SKM-1 treated with dmso at 0.1 percent for 144 hours (cell line): Measurements from ENCODE around the gene SORT1.
"Not testable (repeated sequence)": the region's sequence is repeated elsewhere in the genome, so short reads cannot be mapped to it uniquely, and the experiment has no call there.

Experiments
- DNase-seq: peaks from one replicate; lab custom pipeline; 2025; ENCODE audit not compliant: unreplicated experiment; lab: John Stamatoyannopoulos, UW

The SORT1 gene

DNA sequence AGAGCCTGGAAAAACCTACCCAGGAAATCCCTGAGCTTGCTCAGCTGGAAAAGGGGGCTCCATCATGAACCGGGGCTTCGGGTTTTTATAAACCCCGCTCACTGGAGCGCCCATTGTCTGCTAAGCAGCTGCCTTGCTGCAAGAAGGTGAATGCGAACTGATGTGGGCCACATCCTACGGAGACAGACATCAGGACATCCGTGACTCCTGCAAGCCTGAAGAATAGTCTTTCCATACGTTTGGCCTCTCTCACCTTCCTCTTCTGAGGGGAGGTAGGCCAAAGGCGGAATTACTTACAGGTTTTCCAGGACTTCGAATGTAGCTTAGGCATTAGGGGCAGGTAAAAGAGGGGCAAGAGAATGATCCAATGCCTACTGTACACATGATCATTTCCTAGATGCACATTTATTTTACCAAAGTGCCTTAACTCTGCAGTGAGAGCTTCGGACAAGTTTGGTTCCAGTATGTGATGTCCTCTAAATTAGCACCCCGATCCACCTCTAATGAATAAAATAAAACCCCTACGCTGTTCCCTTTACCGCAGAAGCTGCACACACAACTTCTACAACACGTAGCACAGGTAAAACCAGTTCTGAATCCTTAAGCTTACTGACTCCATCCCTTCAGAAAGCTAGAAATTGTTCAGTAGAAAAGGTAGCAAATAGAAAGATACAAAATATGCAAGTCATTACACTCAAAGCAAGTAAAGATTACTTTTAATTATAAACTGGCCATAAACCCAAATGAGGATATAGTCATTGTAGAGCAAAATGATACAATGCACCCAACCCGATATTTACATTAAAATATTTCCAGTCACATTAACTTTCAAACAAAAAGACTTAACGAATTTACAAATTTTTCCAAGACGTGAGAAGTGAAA is 866 bp upstream of the SORT1 start:
- no peak for DNase-seq

GRCh38 chr1:109396871-109397580 is 692 bp downstream of the SORT1 start:
- no peak for DNase-seq

DNA sequence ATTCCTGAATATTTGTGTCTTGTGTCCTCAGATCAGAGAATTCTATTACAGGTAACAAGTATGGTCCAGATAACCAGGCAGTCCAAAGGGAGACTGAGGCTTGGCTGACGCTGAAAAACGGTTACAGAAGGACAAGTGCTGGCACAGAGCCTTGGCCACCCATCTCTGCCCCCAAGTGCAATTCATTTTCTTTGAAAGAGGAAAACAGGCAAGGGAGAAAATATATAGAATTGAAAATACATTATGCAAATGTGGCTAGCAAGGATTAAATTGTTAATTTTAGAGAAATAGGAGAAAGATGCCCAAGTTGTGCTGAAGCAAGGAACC is 1.2 kb downstream of the SORT1 start:
- no peak for DNase-seq

DNA sequence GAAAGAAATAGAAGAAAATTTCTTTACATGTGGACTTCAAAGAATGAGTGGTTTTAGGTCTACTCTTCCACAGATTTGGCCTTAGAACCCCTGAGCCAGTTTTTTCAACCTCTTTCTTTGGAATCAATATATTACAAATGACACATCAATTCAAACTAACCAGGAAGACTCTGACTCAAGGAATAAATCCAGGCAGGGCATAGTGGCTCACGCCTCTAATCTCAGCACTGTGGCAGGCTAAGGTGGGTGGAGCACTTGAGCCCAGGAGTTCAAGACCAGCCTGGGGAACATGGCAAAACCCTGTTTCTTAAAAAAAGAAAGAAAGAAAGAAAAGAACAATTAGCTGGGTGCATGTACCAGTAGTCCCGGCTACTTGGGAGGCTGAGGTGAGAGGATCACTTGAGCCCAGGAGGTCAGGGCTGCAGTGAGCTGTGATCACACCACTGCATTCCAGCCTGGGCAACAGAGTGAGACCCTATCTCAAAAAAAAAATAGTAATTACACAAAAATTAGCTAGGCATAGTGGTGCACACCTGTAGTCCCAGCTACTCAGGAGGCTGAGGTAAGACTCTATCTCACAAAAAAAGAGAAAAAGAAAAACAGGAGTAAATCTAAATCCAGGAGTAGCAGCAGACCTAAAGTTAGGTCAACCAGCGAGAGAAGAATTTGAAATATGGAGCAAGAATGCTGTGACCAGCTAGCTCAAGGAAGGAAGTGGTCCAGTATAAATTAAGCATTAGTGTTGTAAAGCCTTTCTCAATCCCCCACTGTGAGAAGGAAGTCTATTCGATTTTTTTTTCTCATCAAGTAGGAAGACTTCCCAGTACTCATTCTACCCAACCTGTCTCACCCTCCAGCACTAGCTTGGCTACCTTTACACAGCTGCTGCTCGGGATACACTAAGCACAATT is 1.9 kb downstream of the SORT1 start:
- DNase-seq: peak; percentile 85

DNA sequence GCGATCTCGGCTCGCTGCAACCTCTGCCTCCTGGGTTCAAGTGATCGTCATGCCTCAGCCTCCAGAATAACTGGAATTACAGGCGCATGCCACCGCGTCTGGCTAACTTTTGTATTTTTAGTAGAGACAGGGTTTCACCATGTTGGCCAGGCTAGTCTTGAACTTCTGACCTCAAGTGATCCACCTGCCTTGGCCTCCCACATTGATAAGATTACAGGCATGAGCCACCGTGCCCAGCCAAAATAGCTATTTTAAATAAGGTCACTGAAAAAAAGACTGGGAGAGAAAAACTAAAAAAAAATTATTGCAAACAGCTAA is 2.5 kb downstream of the SORT1 start:
- DNase-seq: not testable (repeated sequence)

DNA sequence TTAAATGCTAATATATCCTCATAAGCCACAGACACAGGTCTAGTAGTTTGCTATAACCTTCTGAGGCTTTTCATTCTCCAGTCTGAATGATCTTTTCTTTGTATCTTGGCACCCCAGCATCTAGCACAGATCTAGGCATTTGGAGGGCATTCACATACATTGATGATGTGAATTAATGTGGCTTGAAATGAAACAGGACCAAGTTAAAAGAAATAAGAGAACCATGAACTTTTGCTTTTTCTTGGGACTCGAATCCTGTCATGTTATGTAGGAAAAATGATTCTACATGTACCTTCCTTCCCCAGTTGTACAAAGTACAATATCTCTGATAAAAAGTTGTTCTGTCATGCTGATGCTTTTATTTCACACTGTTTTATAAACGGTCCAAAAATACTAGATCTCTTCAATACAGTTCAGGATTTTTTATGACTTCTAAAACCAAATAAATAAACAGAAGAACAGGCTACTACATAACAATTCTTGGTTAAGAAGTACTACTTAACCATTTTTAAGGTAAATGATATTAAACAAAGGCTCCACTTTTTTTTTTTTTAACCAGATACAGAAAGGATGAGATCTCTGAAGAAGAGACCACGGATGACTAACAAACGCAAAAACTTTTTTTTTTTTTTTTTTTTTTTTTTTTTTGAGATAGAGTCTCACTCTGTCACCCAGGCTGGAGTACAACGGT is 3.0 kb downstream of the SORT1 start:
- no peak for DNase-seq

- no peak for DNase-seq
Measured at GRCh38 chr1:109393617-109394233, 4.0 kb downstream of the SORT1 start.

DNA sequence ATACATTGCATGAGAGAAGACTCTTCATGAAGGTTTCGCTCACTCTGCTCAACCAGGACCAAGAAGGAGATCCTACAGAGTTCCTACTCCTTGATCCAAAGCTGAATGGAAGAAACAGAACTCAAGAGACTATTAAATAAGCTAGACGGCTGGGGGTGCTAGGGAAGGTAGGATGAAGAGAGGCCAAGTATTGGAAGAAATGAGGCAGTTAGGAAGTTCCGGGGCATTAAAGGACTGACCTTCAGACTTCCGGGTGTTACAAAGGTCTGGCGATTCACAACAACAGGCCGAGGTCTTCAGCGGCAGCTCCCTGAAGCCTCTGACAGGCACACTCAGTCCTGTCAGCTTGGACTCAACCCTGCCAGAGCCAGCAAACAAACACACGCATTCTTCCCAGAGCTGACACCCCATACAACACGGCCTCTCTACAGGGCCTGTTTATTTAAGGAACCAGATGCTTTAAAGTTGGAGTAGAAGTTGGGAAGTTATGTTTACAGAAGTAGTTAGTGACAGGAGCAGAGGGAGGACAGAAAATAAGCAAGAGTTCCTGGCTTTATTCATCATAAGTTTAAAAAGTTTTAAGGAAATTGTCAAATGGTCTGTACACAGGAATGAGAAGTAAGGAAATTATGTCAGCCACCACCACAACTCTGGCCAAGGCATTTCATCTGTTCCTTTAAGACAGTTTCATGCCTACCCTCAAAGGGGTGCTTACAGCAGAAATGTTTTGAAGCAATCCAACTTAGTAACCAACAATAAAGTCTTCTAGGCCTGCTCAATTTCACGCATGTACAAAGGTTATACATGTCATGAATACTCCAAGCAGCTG is 4.7 kb downstream of the SORT1 start:
- no peak for DNase-seq

DNA sequence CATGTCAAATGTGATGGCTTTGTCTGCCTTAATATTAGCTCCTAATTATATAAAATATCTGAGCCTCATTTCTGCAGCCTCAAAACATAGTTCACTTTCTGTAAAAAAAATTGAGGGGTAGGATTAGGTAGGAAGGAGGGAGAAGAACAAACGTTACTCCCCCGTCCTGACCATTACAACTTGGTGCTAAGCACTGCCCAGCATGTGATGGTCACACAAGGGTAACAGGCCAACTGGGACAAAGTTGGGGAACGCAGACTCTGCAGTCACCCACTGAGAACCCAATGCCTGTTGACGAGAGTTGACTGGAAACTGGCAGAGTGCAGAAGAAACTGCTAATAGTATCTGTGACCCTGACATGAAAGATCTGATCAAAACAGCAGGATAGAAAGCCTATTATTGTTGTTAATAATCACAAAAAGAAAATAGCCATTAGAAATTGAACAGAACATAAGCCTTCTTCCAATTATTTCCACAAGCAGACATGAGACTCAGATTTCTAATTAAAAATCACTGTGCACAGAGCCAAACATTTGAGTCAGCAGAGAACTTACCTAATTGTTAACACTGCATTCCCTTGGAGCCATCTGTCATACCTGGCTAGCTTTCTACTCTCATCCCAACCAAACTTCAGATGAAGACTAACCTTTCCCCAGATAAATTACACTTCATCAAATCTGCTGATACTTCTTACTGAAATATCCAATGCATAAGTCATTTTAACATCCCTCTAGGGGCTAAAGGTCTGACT is 5.5 kb downstream of the SORT1 start:
- DNase-seq: no peak

DNA sequence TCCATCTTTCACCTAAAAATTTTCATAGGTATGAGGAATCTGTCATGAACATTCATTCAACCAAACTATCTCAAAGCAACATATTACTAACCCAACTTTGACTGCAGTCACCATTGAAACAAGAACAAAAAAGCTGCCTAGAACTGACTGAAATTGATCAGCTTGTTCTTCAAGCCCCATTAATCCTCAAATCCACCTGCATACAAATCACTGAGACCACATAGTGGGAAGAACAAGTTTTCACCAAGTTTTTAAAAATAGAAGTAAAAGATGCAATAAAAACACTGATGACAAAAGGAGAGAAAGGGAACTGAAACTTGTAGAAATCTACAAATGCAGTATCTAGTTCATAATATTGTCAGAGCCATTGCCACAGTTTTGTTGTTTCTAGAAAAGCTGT is 6.1 kb downstream of the SORT1 start:
- DNase-seq: no peak

DNA sequence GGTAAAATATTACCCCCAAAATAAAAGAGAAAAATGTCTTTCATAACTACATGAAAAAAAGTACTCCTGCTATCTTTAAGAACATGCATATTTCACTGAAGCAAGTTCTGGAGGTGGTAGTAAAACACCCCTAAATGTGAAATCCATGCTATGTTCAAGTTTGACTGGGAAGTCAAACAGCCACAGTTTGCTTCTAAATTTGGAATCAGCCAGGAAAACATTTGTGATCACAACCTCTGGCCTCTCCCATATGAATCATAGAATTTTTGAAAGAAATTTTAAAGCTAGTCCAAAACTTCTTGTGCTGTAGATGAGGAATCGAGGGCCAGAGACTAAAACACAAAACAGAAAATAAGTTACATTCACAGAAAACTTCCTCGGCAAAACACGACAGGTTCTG is 6.6 kb downstream of the SORT1 start:
- DNase-seq: no peak

DNA sequence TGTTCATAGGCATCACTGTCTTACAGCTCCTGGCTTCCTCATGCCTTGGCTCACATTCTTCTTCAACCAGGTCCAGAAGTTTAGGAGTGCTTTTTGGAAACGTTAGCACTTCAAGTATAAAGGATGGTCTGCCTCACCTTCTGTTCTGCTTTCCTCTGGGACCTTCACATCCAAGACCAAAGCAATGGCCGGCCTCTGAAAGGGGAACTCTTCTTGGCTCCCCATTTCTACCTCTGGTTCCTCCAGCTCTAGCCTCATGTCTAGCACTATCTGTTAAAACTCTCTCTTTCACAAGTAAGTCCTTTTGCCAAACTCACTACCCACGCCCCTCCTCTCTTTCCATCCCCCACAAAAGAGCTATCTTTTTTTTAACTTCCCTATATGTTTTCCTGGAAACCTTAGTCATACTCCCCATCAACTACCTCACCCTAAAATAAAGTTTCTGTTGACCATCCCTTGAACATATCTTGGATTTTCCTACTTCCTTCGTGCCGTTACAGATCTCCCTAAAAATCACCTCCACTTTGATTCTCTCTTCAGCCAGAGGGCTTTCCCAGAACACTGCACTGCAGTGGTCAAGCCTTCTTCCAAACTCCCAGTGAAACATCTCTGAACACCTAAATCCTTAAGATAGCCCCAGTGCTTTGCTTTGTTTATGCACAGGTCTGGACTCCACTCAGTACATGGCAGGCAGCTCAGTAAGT is 7.9 kb downstream of the SORT1 start:
- no peak for DNase-seq

- DNase-seq: no peak
Measured at GRCh38 chr1:109388884-109389637, 8.7 kb downstream of the SORT1 start.

- DNase-seq: no peak
Measured at GRCh38 chr1:109388208-109388711, 9.5 kb downstream of the SORT1 start.

DNA sequence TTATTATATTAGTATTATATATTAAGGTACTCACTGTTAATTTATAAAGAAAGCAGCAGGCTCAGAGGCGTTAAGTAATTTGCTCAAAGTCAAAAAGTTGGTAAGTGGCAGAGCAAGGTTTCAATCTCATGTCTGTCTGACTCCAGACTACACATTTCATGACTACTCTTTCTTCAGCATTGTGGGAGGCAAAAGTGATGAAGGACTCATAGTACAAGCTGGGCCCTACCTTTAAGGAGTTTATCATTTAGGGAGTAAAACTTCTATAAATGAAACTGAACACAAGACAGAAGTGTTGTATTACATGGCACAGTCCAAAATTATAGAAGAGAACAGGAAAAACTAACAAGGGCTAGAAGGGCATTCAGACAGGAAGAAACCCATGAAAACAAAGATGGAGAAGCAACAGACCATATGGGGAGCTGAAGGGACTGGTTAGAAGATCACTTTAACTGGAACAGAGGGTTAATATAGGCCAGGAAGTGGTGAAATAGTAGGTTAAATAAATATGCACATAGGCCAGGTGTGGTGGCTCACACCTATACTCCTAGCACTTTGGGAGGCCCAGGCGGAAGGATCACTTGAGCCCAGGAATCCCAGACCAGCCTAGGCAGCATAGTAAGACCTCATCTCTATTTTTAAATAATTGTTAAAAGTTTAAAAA is 11.5 kb downstream of the SORT1 start:
- no peak for DNase-seq

DNA sequence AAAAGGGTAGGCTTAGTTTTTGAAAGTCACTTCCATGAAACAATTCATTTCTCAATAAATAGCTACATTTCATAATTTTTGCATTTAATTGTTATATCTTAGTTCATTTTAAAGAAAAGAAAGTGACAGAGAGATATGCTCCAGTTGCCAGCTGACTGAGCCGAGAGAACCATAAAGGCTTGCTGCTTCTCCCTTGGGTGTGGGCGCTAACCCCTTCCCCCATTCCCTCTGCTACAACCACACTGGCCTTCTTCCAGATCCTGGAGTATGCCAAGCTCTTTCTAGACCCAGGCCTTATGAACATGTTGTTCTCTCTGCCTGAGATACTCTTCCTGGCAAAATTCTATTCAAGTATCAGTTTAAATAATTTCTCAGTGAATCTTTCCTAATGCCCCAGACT is 12.3 kb downstream of the SORT1 start:
- DNase-seq: no peak

GRCh38 chr1:109383854-109384253 is 13.9 kb downstream of the SORT1 start:
- DNase-seq: no peak
